Ovary (tissue), 3 donors: ENCODE data around the gene RDH11.

Experiments used
- EP300 ChIP-seq: sonication (generic); formaldehyde crosslinking; IDR thresholded peaks from one replicate; pipeline ENCODE4 v1.6.1; 2017; ENCODE audit warnings: antibody characterized with exemption
- TF ChIP-seq, protein P1 (sequence below), 3 donors: fragments of 450-650 bp in 2 of 3; fragments of 200-600 bp in 1 of 3; IDR thresholded peaks; one replicate each; pipeline versions ENCODE4 v1.5.1 to v1.8.0; 2016 to 2022; ENCODE audit warnings: antibody characterized with exemption in 3 of 3, mild to moderate bottlenecking in 1 of 3
- donor health status: DM: no; HTN: no; CAD: no.

DNA sequence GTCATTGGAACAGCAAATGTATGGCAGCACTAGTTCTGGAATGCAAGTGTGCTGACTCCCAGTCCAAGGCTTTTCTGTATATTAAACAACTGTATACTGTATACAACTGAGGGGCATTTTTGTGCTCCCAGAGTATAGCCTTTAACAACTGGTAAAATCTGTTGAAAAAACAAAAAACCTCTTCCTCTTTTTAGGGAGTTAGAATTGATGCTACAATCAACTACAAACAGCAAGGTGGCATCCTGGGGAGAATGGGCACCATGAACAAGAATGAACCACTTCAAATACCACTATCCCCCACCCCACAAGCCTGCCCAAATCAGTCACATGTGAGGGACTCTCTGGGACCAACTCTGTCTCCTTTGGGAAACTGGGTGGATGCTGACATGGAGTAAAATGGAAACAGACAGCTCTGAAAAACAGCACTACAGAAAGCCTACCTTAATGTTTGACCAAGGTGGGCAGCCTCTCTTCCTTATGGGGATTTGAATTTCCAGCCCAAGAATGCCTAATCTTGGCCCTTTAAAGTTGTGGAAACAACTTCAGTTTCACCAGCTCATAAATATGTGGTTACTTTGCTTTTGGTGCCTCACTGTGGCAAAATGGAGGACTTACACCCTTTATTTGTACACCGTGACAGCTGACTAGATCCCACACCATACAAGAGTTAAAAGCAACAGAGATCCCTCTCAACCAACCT is 28.7 kb downstream of the RDH11 start:
- TF ChIP-seq, protein P1, sequence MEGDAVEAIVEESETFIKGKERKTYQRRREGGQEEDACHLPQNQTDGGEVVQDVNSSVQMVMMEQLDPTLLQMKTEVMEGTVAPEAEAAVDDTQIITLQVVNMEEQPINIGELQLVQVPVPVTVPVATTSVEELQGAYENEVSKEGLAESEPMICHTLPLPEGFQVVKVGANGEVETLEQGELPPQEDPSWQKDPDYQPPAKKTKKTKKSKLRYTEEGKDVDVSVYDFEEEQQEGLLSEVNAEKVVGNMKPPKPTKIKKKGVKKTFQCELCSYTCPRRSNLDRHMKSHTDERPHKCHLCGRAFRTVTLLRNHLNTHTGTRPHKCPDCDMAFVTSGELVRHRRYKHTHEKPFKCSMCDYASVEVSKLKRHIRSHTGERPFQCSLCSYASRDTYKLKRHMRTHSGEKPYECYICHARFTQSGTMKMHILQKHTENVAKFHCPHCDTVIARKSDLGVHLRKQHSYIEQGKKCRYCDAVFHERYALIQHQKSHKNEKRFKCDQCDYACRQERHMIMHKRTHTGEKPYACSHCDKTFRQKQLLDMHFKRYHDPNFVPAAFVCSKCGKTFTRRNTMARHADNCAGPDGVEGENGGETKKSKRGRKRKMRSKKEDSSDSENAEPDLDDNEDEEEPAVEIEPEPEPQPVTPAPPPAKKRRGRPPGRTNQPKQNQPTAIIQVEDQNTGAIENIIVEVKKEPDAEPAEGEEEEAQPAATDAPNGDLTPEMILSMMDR (IDR thresholded peaks at IDR 0.05) = peak; percentile 20 to 58 (median 46)
- TF ChIP-seq EP300 = no peak
